Measurements from ENCODE around the gene TTLL5. TPM values are rescaled to one million over a fixed set of nuclear protein-coding genes. Genes with fewer than 3 reads are reported as not detected.

Gene TTLL5
- total RNA-seq, 1 experiment from 2014 or later = 35.7 TPM

- Mint-ChIP-seq H3K27ac (no peak overlapping the region), H3K27me3 (ENCODE audit: low read depth) (no peaks in the 10 kb centered on the region), H3K36me3 (ENCODE audit: insufficient read depth in 1 of 3, low read depth in 3 of 3) (no peaks in the 10 kb centered on the region), H3K9me3 (no peaks in the 10 kb centered on the region), H3K4me3 (no peak overlapping the region), H3K4me1 (no peaks in the 10 kb centered on the region)
- Histone ChIP-seq H3K18ac (ENCODE audit: insufficient read length, low read depth, low read length) (no peak overlapping the region), H4K5ac (ENCODE audit: insufficient read length, low read depth, low read length) (no peak overlapping the region), H4K91ac (ENCODE audit: insufficient read length, low read depth, low read length) (no peak overlapping the region), H3T11ph (ENCODE audit: low read length) (no peak overlapping the region), H2BK5ac (ENCODE audit: insufficient read length, low read length) (no peak overlapping the region), H3K4me2 (ENCODE audit: insufficient read depth, insufficient read length, low read length) (no peak overlapping the region), H2BK120ac (ENCODE audit: low read depth, low read length, poor library complexity, severe bottlenecking) (no peak overlapping the region), H3K9me3 (ENCODE audit: control insufficient read depth, low read depth, low read length) (no peaks in the 10 kb centered on the region), H3K4me1 (ENCODE audit: insufficient read depth, low read length) (no peaks in the 10 kb centered on the region), H2AFZ (ENCODE audit: low read length) (no peak overlapping the region), H3K27ac (ENCODE audit: insufficient read length, low read depth, low read length) (no peak overlapping the region), H2BK12ac (ENCODE audit: insufficient read length, low read depth, low read length) (no peak overlapping the region), H3K4ac (ENCODE audit: low read depth, low read length) (no peak overlapping the region), H3K23me2 (ENCODE audit: insufficient read length, low read depth, low read length, poor library complexity, severe bottlenecking) (no peaks in the 10 kb centered on the region), H4K20me1 (ENCODE audit: control insufficient read depth, insufficient read depth, insufficient read length) (no peaks in the 10 kb centered on the region), H3K23ac (ENCODE audit: insufficient read length, low read depth, low read length) (no peak overlapping the region), H3K14ac (ENCODE audit: insufficient read depth, low read length) (no peak overlapping the region), H3K79me2 (ENCODE audit: insufficient read depth, low read length) (no peaks in the 10 kb centered on the region), H2BK20ac (ENCODE audit: low read depth, low read length, poor library complexity, severe bottlenecking) (no peak overlapping the region), H2AK5ac (ENCODE audit: insufficient read length, low read length) (no peak overlapping the region), H3K27me3 (ENCODE audit: insufficient read depth, low read length) (no peaks in the 10 kb centered on the region), H2BK15ac (ENCODE audit: low read depth, low read length) (no peak overlapping the region), H4K8ac (replicated peaks; ENCODE audit: insufficient read length, low read depth, low read length) (no peak overlapping the region), H3K9ac (ENCODE audit: extremely low read depth, insufficient read length, low read length) (no peak overlapping the region), H3K56ac (ENCODE audit: insufficient read length, low read depth, low read length) (no peak overlapping the region), H3K79me1 (ENCODE audit: insufficient read depth, low read depth, low read length, poor library complexity, severe bottlenecking) (no peaks in the 10 kb centered on the region)
- no peak for TF ChIP-seq CTCF (conservative IDR thresholded peaks at IDR 0.05)
- DNase-seq = no peak
- no CpG with 5 or more reads among the region's 1 CpG for WGBS (ENCODE audit: extremely low coverage, insufficient read length, low lambda C conversion rate)
Observed at GRCh38 chr14:75829316-75829715, 168.3 kb downstream of the TTLL5 start.
